ENCODE measurements around the gene PVRIG.

DNA sequence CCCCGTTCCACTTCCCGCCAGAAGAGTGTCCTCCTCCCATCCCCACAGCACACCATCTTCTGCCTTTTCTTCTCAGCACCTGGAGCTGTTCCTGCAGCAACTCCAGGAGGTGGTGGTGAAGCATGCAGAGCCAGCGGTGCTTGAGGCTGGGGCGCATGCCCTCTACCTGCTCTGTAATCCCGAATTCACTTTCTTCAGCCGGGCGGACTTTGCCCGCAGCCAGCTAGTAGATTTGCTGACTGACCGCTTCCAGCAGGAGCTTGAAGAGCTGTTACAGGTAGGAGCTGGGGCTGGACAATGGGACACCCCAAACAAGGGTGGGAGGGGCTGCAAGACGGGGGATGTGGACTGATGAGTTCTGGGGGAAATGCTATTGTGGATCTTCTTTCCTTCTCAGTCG, 19.1 kb upstream of the PVRIG start:
- no peak for TF ChIP-seq POLR2A (IDR thresholded peaks at IDR 0.05; ENCODE audit: low read depth, low read length)
- TF ChIP-seq, protein P1, sequence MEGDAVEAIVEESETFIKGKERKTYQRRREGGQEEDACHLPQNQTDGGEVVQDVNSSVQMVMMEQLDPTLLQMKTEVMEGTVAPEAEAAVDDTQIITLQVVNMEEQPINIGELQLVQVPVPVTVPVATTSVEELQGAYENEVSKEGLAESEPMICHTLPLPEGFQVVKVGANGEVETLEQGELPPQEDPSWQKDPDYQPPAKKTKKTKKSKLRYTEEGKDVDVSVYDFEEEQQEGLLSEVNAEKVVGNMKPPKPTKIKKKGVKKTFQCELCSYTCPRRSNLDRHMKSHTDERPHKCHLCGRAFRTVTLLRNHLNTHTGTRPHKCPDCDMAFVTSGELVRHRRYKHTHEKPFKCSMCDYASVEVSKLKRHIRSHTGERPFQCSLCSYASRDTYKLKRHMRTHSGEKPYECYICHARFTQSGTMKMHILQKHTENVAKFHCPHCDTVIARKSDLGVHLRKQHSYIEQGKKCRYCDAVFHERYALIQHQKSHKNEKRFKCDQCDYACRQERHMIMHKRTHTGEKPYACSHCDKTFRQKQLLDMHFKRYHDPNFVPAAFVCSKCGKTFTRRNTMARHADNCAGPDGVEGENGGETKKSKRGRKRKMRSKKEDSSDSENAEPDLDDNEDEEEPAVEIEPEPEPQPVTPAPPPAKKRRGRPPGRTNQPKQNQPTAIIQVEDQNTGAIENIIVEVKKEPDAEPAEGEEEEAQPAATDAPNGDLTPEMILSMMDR (conservative IDR thresholded peaks at IDR 0.05; ENCODE audit: low read depth, low read length): no peak

Measured in IMR-90 (cell line).